ENCODE results near the gene ATE1. TPM values are rescaled to one million over a fixed set of nuclear protein-coding genes. Genes with fewer than 3 reads are reported as not detected.

Gene ATE1
- total RNA-seq, 1 experiment from 2014 or later = 39.2 TPM

GRCh38 chr10:121732172-121732571 lies 195.7 kb downstream of the ATE1 start (continued):
- no peak for TF ChIP-seq MAX (IDR thresholded peaks at IDR 0.05)
- no peak for TF ChIP-seq ZNF274 (IDR thresholded peaks at IDR 0.05; ENCODE audit: low read depth, low read length)
- TF ChIP-seq SIN3A (IDR thresholded peaks at IDR 0.05; ENCODE audit: low read depth) = no peak
- TF ChIP-seq TCF7L2 (IDR thresholded peaks at IDR 0.05; ENCODE audit: borderline replicate concordance, extremely low read depth, insufficient read depth, insufficient read length) = no peak
- no peak for TF ChIP-seq ZBTB33 (IDR thresholded peaks at IDR 0.05; ENCODE audit: extremely low read depth, insufficient replicate concordance, low read length)
- TF ChIP-seq POLR2A (IDR thresholded peaks at IDR 0.05; ENCODE audit: borderline replicate concordance, extremely low read depth, insufficient read depth, insufficient read length) = no peak
- no peak for TF ChIP-seq RAD21 (IDR thresholded peaks at IDR 0.05; ENCODE audit: low read depth)
- TF ChIP-seq EGR1 (IDR thresholded peaks at IDR 0.05; ENCODE audit: low read depth) = no peak

- intact Hi-C loops (cut with micrococcal nuclease) = no loop called here
- peaks cover 4% of the 10 kb centered on the region; the same call in 1 of the 2 replicates for H3K27me3 ChIP-seq (ENCODE audit: insufficient read depth, low read length)
- ATAC-seq (no peak), DNase-seq (ENCODE audit: low read depth, low spot score) (no peak)
- POLR2A ChIA-PET = no interaction called here
- H3K9me3 ChIP-seq (ENCODE audit: control insufficient read depth in 1 of 2, insufficient read depth in 1 of 2, low read depth in 1 of 2, low read length in 2 of 2) = no peaks in the 10 kb centered on the region
- 0 out of 2 replicates have a peak, but pooled peaks cover 5% of the 10 kb centered on the region for H3K9me2 ChIP-seq (ENCODE audit: insufficient read depth)
- H2AFZ ChIP-seq (ENCODE audit: low read depth, low read length, poor library complexity, severe bottlenecking) = no peak overlapping the region
- H3K9ac ChIP-seq (ENCODE audit: low read length) = no peak overlapping the region
- CTCF ChIA-PET = interaction anchor here (1.3 kb wide), 1 partner anchor 61 kb away, joined by 4 read pairs; no protein-coding TSS in a partner anchor
- no peak overlapping the region for H3K4me2 ChIP-seq (ENCODE audit: low read length)
- H3K4me1 ChIP-seq (ENCODE audit: control insufficient read depth in 1 of 2, insufficient read depth in 2 of 2, low read length in 2 of 2) = peaks cover 0 to 4% of the 10 kb centered on the region in 2 experiments; a peak in 1 of 4 replicates
- no peaks in the 10 kb centered on the region for H4K20me1 ChIP-seq (ENCODE audit: insufficient read depth)
- H3K36me3 ChIP-seq (ENCODE audit: control insufficient read depth in 1 of 2, insufficient read depth in 2 of 2, low read length in 2 of 2) = no peaks in the 10 kb centered on the region
- RAD21 ChIA-PET (ENCODE audit: low non-redundant PET in 1 of 2, low total read pairs in 2 of 2, uncharacterized antibody in 2 of 2, unreplicated experiment in 2 of 2) = no interaction called here
- no peak overlapping the region for H3K27ac ChIP-seq (ENCODE audit: low read depth, low read length)
- no peaks in the 10 kb centered on the region for H3K79me2 ChIP-seq (ENCODE audit: insufficient read depth, low read length)
- BruUV-seq (replicated peaks) = no TSS peak
- H3K4me3 ChIP-seq (replicated peaks in 1 of 2; ENCODE audit: low read depth in 1 of 2, low read length in 2 of 2) = no peak overlapping the region
- TF ChIP-seq CTCF (IDR thresholded peaks at IDR 0.05 in 2 of 3, conservative IDR thresholded peaks at IDR 0.05 in 1 of 3; ENCODE audit: borderline replicate concordance in 1 of 3, insufficient read depth in 1 of 3, low read depth in 2 of 3, low read length in 2 of 3) (no peak), EZH2 (IDR thresholded peaks at IDR 0.05) (no peak), EZH2phosphoT487 (IDR thresholded peaks at IDR 0.05; ENCODE audit: borderline replicate concordance) (no peak), POLR2AphosphoS5 (IDR thresholded peaks at IDR 0.05; ENCODE audit: low read depth, low read length) (no peak), ATF3 (IDR thresholded peaks at IDR 0.05) (no peak), SRF (IDR thresholded peaks at IDR 0.05; ENCODE audit: low read depth) (no peak), REST (IDR thresholded peaks at IDR 0.05; ENCODE audit: low read depth) (no peak), EGR1 (IDR thresholded peaks at IDR 0.05; ENCODE audit: low read depth) (no peak), ELF1 (IDR thresholded peaks at IDR 0.05; ENCODE audit: borderline replicate concordance, low read depth) (no peak), CEBPB (IDR thresholded peaks at IDR 0.05; ENCODE audit: low read depth) (no peak), YY1 (IDR thresholded peaks at IDR 0.05; ENCODE audit: extremely low read depth, insufficient replicate concordance, low read depth, low read length) (no peak)
Observed at GRCh38 chr10:121724282-121724681, 203.5 kb downstream of the ATE1 start.

Data from HCT116 (cell line).